HG03342 (cell line): Measurements from ENCODE around the gene OR11H6.
"Not testable (repeated sequence)": the region's sequence is repeated elsewhere in the genome, so short reads cannot be mapped to it uniquely, and the experiment has no call there.

Experiments used
- ATAC-seq: cut with Tn5 transposase; IDR thresholded peaks from one replicate; pipeline ENCODE4 v1.9.1; 2021; ENCODE audit warnings: mild to moderate bottlenecking, moderate library complexity; ENCODE audit not compliant: unreplicated experiment

Gene OR11H6

GRCh38 chr14:20262642-20263128, 39.2 kb downstream of the OR11H6 start:
- no peak for ATAC-seq

- ATAC-seq: not testable (repeated sequence)
These were observed 40.9 kb downstream of the OR11H6 start for GRCh38 chr14:20264361-20264760.

GRCh38 chr14:20274062-20274461, 50.6 kb downstream of the OR11H6 start:
- ATAC-seq: no peak
